HAP-1 (cell line): Measurements from ENCODE around the gene CLCF1.

Experiments used
- DNase-seq, 2 experiments: peaks; one replicate each; pipeline ENCODE4 v3.0.0-alpha.2; 2016 to 2020; ENCODE audit warnings: low spot score in 2 of 2
- H3K27me3 ChIP-seq: fragments of 250-450 bp; sonication (Bioruptor Pico); 2 replicates; pipeline ENCODE4 v1.5.1; 2020; ENCODE audit warnings: low read depth, mild to moderate bottlenecking, moderate library complexity
- H3K36me3 ChIP-seq: fragments of 250-450 bp; sonication (Bioruptor Pico); replicated peaks from 2 replicates; pipeline ENCODE4 v1.5.1; 2020; ENCODE audit warnings: mild to moderate bottlenecking
- H3K4me1 ChIP-seq: fragments of 250-450 bp; sonication (Bioruptor Pico); 2 replicates; pipeline ENCODE4 v1.5.1; 2020; ENCODE audit warnings: mild to moderate bottlenecking
- H3K4me3 ChIP-seq: fragments of 250-450 bp; sonication (Bioruptor Pico); 2 replicates; pipeline ENCODE4 v1.5.1; 2020; ENCODE audit warnings: mild to moderate bottlenecking, moderate library complexity
- H3K9me3 ChIP-seq: fragments of 250-450 bp; sonication (Bioruptor Pico); 2 replicates; pipeline ENCODE4 v1.5.1; 2020; ENCODE audit warnings: mild to moderate bottlenecking, moderate library complexity
- in situ Hi-C: fragments of 300-500 bp; cut with MboI; formaldehyde crosslinking; loops from 3 replicates; pipeline ENCODE4 v1.14.3; 2020; ENCODE audit warnings: low sequenced_read_pairs, inconsistent platforms, mixed read lengths

CLCF1 gene

DNA sequence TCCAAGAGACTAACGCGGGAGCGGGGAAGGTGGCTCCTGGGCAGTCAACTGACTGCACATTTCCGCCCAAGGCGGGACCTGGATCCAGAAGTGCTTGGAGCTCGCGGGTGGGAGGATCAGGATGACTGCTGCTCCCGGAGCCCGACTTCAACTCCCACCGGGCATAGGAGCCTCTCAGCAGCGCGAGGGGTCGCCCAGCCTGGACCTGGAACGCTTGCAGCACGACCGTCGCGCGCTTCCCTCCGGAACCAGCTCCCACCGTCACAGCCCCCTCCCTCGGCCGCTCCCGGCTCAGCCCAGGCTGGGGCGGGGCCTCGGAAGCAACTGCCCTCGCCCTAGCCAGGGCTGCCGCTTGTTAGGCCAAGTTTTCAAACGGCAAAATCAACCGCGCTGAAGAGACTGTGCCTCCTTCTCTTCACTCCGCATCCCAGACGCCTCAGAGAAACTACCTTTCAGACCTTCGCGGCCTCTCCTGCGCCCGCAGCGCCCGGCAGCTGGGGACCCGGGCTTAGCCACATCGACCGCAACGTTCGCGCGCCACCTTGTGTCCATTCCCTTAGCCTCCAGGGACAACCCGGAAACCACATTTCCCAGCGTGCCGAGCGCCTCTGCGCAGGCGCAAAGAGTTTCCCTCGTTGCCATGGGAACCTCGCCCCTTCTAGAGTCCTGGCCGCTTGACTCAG is 56.1 kb downstream of the CLCF1 start:
- in situ Hi-C loops = loop anchor here (5.0 to 10.0 kb wide), 2 partner anchors 55 to 233 kb away; no protein-coding TSS in a partner anchor
- no peaks in the 10 kb centered on the region for H3K9me3 ChIP-seq
- peaks cover 3% of the 10 kb centered on the region; the same call in 1 of the 2 replicates for H3K4me1 ChIP-seq
- H3K27me3 ChIP-seq = no peaks in the 10 kb centered on the region
- peak; percentile 97 to 98 for DNase-seq
- no peaks in the 10 kb centered on the region for H3K36me3 ChIP-seq
- peak overlapping the region; percentile 59 for H3K4me3 ChIP-seq

DNA sequence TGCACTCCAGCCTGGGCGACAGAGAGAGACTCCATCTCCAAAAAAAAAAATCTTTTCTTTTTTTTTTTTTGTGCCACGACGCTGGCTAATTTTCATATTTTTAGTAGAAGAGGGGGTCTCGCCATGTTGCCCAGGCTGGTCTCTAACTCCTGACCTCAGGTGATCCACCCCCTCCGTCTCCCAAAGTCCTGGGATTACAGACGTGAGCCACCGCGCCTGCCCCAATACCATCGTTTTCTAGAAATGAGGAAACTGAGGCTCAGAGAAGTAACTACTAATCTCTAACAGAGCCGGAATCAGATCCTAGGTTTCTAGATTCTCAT is 56.6 kb downstream of the CLCF1 start:
- no peak for DNase-seq
- Histone ChIP-seq H3K36me3 (no peaks in the 10 kb centered on the region), H3K27me3 (no peaks in the 10 kb centered on the region), H3K4me1 (peaks cover 3% of the 10 kb centered on the region; the same call in 1 of the 2 replicates), H3K9me3 (no peaks in the 10 kb centered on the region), H3K4me3 (peak overlapping the region; percentile 59)
- in situ Hi-C loops = loop anchor here (5.0 to 10.0 kb wide), 2 partner anchors 55 to 232 kb away; no protein-coding TSS in a partner anchor

DNA sequence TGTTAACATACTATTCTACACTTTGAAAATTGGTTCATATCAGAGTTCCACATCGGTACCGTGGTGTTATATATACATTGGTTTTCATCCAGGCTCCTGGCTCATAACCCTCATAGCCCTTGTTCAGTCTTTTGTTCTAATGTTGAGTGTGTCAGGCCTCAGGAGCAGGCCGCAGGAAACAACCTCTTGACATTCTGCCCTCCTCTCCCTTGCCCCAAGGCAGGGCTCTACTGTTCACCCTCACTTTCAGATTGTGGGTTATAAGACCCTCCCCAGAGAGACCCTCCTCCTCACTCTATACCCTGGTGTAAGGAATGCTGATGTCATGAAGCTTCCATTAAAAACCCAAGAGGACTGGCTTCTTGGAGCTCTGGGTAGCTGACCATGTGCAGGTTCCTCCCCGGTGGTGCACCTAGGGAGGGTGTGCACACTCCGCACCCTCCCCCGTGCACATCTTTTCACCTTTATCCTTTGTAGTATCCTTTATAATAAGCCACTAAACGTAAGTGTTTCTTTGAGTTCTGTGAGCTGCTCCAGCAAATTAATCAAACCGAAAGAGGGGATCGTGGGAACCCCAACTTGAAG is 58.0 kb downstream of the CLCF1 start:
- H3K27me3 ChIP-seq = no peaks in the 10 kb centered on the region
- no peak overlapping the region for H3K4me3 ChIP-seq
- H3K4me1 ChIP-seq = peaks cover 3% of the 10 kb centered on the region; the same call in 1 of the 2 replicates
- in situ Hi-C loops = loop anchor here (5.0 to 10.0 kb wide), 2 partner anchors 53 to 231 kb away; no protein-coding TSS in a partner anchor
- DNase-seq = no peak
- H3K9me3 ChIP-seq = no peaks in the 10 kb centered on the region
- no peaks in the 10 kb centered on the region for H3K36me3 ChIP-seq

DNA sequence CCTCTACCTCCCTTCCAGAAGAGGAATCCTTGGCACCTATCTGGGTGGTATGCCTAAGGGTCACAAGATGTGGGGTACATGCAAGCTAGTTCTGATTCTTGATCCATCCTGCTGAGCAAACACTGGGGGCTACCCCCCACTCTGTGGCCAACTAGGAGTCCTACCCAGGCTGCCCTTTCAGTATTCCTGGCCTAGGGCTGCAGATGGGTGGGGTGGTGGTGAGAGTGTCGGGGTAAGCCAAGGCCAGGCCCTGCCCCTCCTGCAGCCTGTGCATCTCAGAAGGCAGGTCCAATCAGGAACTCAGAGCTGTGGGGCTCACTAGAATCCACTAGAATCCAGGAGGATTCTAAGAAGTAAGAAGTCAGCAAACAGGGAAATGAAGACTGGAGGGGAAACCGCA is 59.2 kb downstream of the CLCF1 start:
- peaks cover 3% of the 10 kb centered on the region; the same call in 1 of the 2 replicates for H3K4me1 ChIP-seq
- in situ Hi-C loops = loop anchor here (10.0 kb wide), 1 partner anchor 229 kb away; no protein-coding TSS in a partner anchor

More for the DNA sequence above, 59.2 kb downstream of the CLCF1 start:
- no peak overlapping the region for H3K4me3 ChIP-seq
- peaks cover 5% of the 10 kb centered on the region; the same call in 1 of the 2 replicates for H3K36me3 ChIP-seq
- no peaks in the 10 kb centered on the region for H3K27me3 ChIP-seq
- no peaks in the 10 kb centered on the region for H3K9me3 ChIP-seq
- no peak for DNase-seq
